Stimulated activated CD4-positive, alpha-beta T cell treated with anti-CD3 and anti-CD28 coated beads, Interleukin-15, amount 100 ng/mL, for 24 hours (primary cell): ENCODE measurements around the gene PET100.
A peak's percentile ranks its signal among the peaks of the same experiment; 100 is the strongest.

ENCODE experiments used
- DNase-seq: peaks from one replicate; pipeline ENCODE4 v3.0.0-alpha.2; 2020

PET100 gene

DNA sequence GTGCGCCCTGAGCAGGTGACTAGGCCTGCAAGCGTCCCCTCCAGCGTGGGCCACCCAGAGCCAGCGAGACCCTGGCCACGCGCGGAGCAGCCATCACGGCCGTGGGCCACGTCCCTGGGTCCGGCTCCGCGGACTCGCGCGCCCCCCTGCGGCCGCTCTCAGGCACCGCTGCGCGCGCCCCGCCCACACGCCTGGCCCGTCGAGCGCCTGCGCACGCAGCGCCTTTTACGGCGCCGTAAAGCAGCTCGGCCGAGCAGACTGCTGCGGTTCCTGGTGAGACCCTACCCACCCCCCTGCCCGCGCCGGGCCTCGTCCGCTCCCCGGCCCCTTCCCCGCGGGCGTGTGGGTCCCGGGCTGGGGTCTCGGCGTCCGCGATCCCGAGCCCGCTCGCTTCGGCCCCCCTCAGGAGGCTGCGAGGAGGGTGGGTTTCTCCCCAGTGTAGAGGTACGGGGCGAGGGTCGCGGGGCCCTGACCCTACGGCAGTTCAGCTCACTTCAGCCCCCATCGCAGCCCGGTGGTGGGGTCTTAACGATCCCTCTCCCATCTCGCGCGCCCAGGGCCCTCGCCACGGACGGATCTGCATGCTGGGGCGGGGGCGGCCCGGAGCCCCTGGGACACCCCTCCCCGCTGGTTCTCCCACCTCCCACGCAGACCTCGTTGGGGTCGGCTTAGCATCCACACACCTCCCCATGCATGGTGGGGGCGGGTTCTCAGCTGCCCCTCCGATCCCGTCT, 51.2 kb downstream of the PET100 start, which contains the start of gene TRAPPC5:
TRAPPC5 (plus strand) TSS at position 228 of the 734 bp plus-strand sequence. CDS start 1,421 bp downstream, outside the sequence.
- peak; percentile 89 for DNase-seq
